Motor neuron (in vitro differentiated cells): ENCODE measurements around the gene SLC6A6. TPM values are rescaled to one million over a fixed set of nuclear protein-coding genes. Genes with fewer than 3 reads are reported as not detected.
"Not testable (repeated sequence)": the region's sequence is repeated elsewhere in the genome, so short reads cannot be mapped to it uniquely, and the experiment has no call there.

Experiments
- ATAC-seq, 8 experiments: fragments of 200-7000 bp; cut with Tn5 transposase; replicated peaks in 6 of 8; 2 replicates each; pipeline ENCODE4 v1.8.0; 2021; ENCODE audit warnings: mild to moderate bottlenecking in 8 of 8, moderate library complexity in 8 of 8
- H3K27ac ChIP-seq, 2 donors: fragments of 250-450 bp; sonication (Bioruptor Pico); 2 replicates each; pipeline ENCODE4 v1.9.0; 2021; ENCODE audit warnings: antibody characterized with exemption in 2 of 2, mild to moderate bottlenecking in 2 of 2, moderate library complexity in 1 of 2
- H3K4me1 ChIP-seq, 2 donors: fragments of 250-450 bp; sonication (Bioruptor Pico); replicated peaks in 1 of 2; 2 replicates each; pipeline ENCODE4 v1.6.1; 2021; ENCODE audit warnings: antibody characterized with exemption in 2 of 2, mild to moderate bottlenecking in 2 of 2, moderate library complexity in 1 of 2
- H3K4me3 ChIP-seq, 5 donors: fragments of 250-450 bp; sonication (Bioruptor Pico); 2 replicates each; pipeline ENCODE4 v1.9.0; 2021; ENCODE audit warnings: antibody characterized with exemption in 5 of 5, mild to moderate bottlenecking in 5 of 5, moderate library complexity in 4 of 5
- WGBS, 10 experiments: fragments of 450-650 bp; shearing (Covaris generic); methylation state at CpG; one replicate each; pipeline ENCODE4 v1.0.0; 2022; 5-methylcytosine and 5-hydroxymethylcytosine counted together
- in situ Hi-C, 9 experiments: fragments of 400-800 bp; cut with MboI; loops; one replicate each; pipeline ENCODE4 v1.15.0; 2021; ENCODE audit warnings: low sequenced_read_pairs in 9 of 9, low pct_unique_long_range_greater_than_20kb in 2 of 9; ENCODE audit not compliant: unreplicated experiment in 9 of 9
- total RNA-seq, 8 experiments: library from RNA; unstranded; fragments of 300-600 nt; gene quantifications; 2 replicates each; pipeline versions ENCODE4 v1.2.3 to v1.2.4, GENCODE V29; 2022

Gene SLC6A6
- total RNA-seq, 8 experiments from 2014 or later, result 5.6 to 53.5 (median 8.3) TPM

- in situ Hi-C loops, result no loop called here
- Histone ChIP-seq H3K27ac (no peak overlapping the region), H3K4me1 (peaks cover 12 to 23% of the 10 kb centered on the region in 2 donors), H3K4me3 (no peak overlapping the region)
- WGBS, 10 experiments, result 66 to 100% (median 80%) methylated on average over 1 to 4 of the region's 5 CpGs; no CpG with 5 or more reads in 3 of the 10 experiments
- no peak for ATAC-seq
Measured at GRCh38 chr3:14406336-14406735, 3.9 kb downstream of the SLC6A6 start.

DNA sequence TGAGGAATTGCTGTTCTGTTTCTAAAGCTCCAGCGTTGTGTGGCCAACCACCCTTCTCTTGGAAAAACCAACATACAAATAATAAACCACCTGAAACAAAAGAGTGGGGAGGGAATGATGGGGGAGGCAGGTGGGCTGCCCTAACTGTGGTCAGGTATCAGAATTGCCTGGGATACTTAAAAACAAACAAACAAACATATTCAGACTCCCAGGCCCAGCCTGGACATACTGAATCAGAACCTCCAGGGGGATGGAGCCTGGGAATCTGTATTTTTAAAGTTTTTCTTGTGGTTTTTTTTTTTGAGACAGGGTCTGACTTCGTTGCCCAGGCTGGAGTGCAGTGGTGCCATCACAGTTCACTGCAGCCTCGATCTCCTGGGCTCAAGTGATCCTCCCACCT is 4.4 kb downstream of the SLC6A6 start:
- in situ Hi-C loops, result no loop called here

GRCh38 chr3:14407203-14407602 is 4.8 kb downstream of the SLC6A6 start:
- in situ Hi-C loops, result no loop called here
- Histone ChIP-seq H3K4me3 (no peak overlapping the region), H3K27ac (no peak overlapping the region), H3K4me1 (peaks cover 9 to 17% of the 10 kb centered on the region in 2 donors)
- WGBS, 10 experiments, result 67 to 100% (median 88%) methylated on average over 2 to 5 of the region's 5 CpGs
- no peak for ATAC-seq

More for the DNA sequence above, 4.4 kb downstream of the SLC6A6 start:
- no peak for ATAC-seq
- H3K4me1 ChIP-seq, result peaks cover 12 to 20% of the 10 kb centered on the region in 2 donors
- H3K27ac ChIP-seq, result no peak overlapping the region
- no peak overlapping the region for H3K4me3 ChIP-seq
- 80 to 100% (median 100%) methylated on average over 1 to 2 of the region's 3 CpGs; no CpG with 5 or more reads in 3 of the 10 experiments for WGBS, 10 experiments

DNA sequence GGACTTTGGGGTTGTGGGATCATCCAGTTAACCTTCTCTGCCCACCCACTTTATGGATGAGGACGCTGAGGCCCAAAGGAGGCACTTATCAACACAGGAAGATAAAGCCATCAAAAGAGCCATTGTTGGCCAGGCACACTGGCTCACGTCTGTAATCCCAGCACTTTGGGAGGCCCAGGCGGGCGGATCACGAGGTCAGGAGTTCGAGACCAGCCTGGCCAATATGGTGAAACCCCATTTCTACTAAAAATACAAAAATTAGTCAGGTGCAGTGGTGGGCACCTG is 7.3 kb downstream of the SLC6A6 start:
- H3K27ac ChIP-seq, ATAC-seq, in situ Hi-C loops, H3K4me3 ChIP-seq: not testable (repeated sequence)
- H3K4me1 ChIP-seq, result peaks cover 15 to 20% of the 10 kb centered on the region in 2 donors
- 100% methylated on average over 1 of the region's 6 CpGs; no CpG with 5 or more reads in 9 of the 10 experiments for WGBS, 10 experiments

DNA sequence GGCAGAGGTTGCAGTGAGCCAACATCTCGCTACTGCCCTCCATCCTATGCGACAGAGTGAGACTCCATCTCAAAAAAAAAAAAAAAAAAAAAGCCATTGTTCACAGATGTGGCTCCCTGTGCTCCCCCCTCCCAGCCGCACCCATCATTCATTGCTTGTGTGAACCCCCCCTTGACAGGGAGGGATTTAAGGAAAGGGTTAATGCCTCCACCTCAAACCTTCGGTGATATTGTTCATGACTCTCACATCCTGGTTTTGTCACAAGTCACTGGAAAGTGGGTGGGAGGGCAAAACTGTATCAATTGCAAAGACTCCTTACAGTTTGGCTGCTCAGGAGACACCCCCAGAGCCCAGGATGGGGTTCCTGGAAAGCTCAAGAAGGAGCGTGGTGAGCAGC is 7.7 kb downstream of the SLC6A6 start:
- peaks cover 12 to 17% of the 10 kb centered on the region in 2 donors for H3K4me1 ChIP-seq
- 33 to 100% (median 100%) methylated on average over 1 to 3 of the region's 5 CpGs; no CpG with 5 or more reads in 5 of the 10 experiments for WGBS, 10 experiments
- H3K4me3 ChIP-seq, result no peak overlapping the region
- H3K27ac ChIP-seq, result no peak overlapping the region
- ATAC-seq, result no peak
- in situ Hi-C loops, result no loop called here

DNA sequence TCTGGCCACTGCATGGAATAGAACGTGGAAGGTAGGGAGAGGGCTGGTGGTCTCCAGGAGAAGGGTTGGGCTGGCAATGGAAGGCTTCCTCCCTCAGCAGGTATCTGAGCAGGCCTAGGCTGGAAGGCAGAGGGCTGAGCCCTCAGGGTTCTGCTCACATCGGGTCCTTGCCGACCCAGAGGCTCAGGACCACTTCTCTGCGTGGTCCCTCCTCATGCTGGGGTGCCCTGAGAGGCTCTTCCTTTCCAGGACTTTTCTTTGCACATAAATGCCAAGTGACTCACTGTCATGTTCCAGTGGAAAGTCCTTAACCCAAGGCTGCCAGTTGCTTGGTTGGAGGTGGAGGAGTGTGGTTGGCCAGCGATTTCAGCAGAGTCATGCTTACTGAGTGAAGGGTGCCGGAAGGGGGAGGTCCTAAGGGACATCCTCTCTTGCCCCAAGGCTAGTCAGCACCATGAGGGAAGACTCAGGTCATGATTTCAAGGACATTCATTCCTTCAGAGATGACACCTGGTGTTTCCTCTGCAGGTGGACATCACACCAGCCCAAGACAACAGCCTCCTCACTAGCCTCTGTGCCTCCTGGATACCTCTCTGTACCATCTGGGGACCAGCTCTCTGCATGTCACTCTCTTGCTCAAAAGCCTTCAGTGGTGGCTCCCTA is 8.2 kb downstream of the SLC6A6 start:
- Histone ChIP-seq H3K4me1 (peaks cover 12% of the 10 kb centered on the region in 2 donors), H3K4me3 (no peak overlapping the region), H3K27ac (no peak overlapping the region)
- in situ Hi-C loops, result no loop called here
- WGBS, 10 experiments, result 83 to 100% (median 97%) methylated on average over 1 to 3 of the region's 6 CpGs; no CpG with 5 or more reads in 6 of the 10 experiments
- peak in 4 of 8 experiments; percentile 7 to 80 (median 34) for ATAC-seq

DNA sequence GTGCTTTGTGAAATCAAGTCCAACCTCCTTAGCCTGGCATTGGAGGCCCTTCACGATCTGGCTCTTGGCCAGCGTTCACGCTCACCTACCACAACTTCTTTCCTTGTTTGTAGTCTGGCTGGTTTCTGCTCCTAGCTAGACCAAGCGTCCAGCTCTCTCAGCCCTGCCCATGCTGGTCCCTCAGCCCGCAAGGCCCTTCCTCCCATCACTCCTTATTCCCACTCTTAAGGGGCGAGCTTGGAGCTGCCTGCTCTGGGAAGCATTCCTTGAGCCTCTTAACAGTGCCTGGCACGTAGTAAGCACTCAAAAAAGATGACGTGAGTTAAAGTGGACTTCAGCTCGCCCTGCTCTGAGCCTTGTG is 8.7 kb downstream of the SLC6A6 start:
- WGBS, 10 experiments, result 83 to 100% (median 95%) methylated on average over 1 to 6 of the region's 9 CpGs; no CpG with 5 or more reads in 2 of the 10 experiments
- H3K27ac ChIP-seq, result no peak overlapping the region
- ATAC-seq, result no peak
- H3K4me1 ChIP-seq, result peaks cover 9 to 12% of the 10 kb centered on the region in 2 donors
- in situ Hi-C loops, result no loop called here
- H3K4me3 ChIP-seq, result no peak overlapping the region

GRCh38 chr3:14411988-14412387 is 9.6 kb downstream of the SLC6A6 start:
- Histone ChIP-seq H3K27ac (no peak overlapping the region), H3K4me3 (no peak overlapping the region), H3K4me1 (peaks cover 9 to 12% of the 10 kb centered on the region in 2 donors)
- 73 to 100% (median 73%) methylated on average over 1 to 3 of the region's 7 CpGs; no CpG with 5 or more reads in 6 of the 10 experiments for WGBS, 10 experiments
- in situ Hi-C loops, result no loop called here
- ATAC-seq, result no peak

- H3K4me3 ChIP-seq, result no peak overlapping the region
- peak in 6 of 8 experiments; percentile 37 to 66 (median 50) for ATAC-seq
- peak overlapping the region in 1 of 2 donors; percentile 10 for H3K27ac ChIP-seq
- in situ Hi-C loops, result no loop called here
- peaks cover 9 to 12% of the 10 kb centered on the region in 2 donors for H3K4me1 ChIP-seq
- 10 to 92% (median 70%) methylated on average over 1 to 6 of the region's 13 CpGs; no CpG with 5 or more reads in 4 of the 10 experiments for WGBS, 10 experiments
Measured at GRCh38 chr3:14412831-14413380, 10.5 kb downstream of the SLC6A6 start.

GRCh38 chr3:14413381-14414071 is 11.1 kb downstream of the SLC6A6 start:
- Histone ChIP-seq H3K4me3 (no peak overlapping the region), H3K4me1 (peaks cover 9 to 16% of the 10 kb centered on the region in 2 donors), H3K27ac (peak overlapping the region in 1 of 2 donors; percentile 10)
- ATAC-seq, result peak in 7 of 8 experiments; percentile 29 to 66 (median 38)
- WGBS, 10 experiments, result 13 to 100% (median 61%) methylated on average over 1 to 6 of the region's 11 CpGs; no CpG with 5 or more reads in 2 of the 10 experiments
- in situ Hi-C loops, result no loop called here

GRCh38 chr3:14414846-14415464 is 12.5 kb downstream of the SLC6A6 start:
- Histone ChIP-seq H3K4me3 (no peak overlapping the region), H3K4me1 (peaks cover 9 to 18% of the 10 kb centered on the region in 2 donors), H3K27ac (no peak overlapping the region)
- in situ Hi-C loops, result no loop called here
- 60 to 100% (median 83%) methylated on average over 1 to 5 of the region's 5 CpGs; no CpG with 5 or more reads in 1 of the 10 experiments for WGBS, 10 experiments
- no peak for ATAC-seq

DNA sequence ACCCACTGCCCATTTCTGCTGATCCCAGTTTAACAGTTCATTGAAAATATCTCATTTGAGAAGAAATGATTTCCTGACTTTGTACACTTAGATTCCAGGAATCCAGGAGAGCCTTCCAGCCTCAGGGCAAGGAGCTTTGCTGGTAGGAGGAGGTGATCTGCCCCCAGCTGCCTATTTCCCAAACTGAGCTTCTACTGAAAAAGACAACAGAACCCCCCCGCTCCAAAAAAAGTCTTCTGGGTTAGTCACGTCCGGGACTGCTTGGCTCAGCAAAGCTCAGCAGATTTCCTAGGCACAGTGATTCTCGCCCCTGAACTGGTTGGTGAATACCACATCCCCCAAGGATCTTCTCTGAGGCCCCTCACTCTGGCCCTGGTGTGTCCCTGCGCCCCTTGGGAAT is 13.1 kb downstream of the SLC6A6 start:
- peak in 1 of 8 experiments; percentile 33 for ATAC-seq
- peaks cover 9 to 18% of the 10 kb centered on the region in 2 donors for H3K4me1 ChIP-seq
- in situ Hi-C loops, result no loop called here
- no peak overlapping the region for H3K27ac ChIP-seq
- no peak overlapping the region for H3K4me3 ChIP-seq
- WGBS, 10 experiments, result 82 to 86% methylated on average over 1 to 4 of the region's 5 CpGs; no CpG with 5 or more reads in 8 of the 10 experiments

DNA sequence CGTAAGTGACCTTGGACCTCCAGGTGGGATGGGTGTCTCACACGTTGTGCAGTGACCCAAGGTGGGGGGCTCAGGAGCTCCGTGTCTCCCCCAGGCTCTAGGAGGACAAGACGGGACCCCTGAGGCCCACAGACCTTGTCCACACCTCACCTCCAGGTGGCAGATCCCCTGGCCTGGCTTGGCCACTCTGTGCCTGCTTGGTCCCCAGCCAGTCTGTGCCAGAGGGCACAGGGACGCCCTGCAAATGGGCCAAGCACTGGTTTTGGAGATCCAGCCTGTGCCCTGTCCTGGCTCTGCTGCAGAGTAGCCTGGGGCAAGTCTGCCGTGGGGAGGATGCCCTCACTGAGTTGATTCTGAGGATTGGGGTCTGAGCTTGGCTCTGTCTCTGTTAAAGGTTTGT is 14.0 kb downstream of the SLC6A6 start:
- no peak for ATAC-seq
- H3K4me1 ChIP-seq, result peaks cover 9 to 18% of the 10 kb centered on the region in 2 donors
- 20 to 100% (median 81%) methylated on average over 1 to 2 of the region's 6 CpGs; no CpG with 5 or more reads in 6 of the 10 experiments for WGBS, 10 experiments
- no peak overlapping the region for H3K4me3 ChIP-seq
- in situ Hi-C loops, result no loop called here
- no peak overlapping the region for H3K27ac ChIP-seq
